Left ventricle myocardium inferior (tissue), 1 donor: ENCODE results near the gene STAMBPL1. TPM values are rescaled to one million over a fixed set of nuclear protein-coding genes. Genes with fewer than 3 reads are reported as not detected.
A peak's percentile ranks its signal among the peaks of the same experiment; 100 is the strongest.

Experiments
- DNase-seq: peaks from one replicate; pipeline ENCODE4 v3.0.0-alpha.2; 2020
- H3K27ac ChIP-seq: fragments of 200-600 bp; replicated peaks from 2 replicates; pipeline ENCODE4 v1.8.0; 2021
- H3K27me3 ChIP-seq: fragments of 200-600 bp; 2 replicates; pipeline ENCODE4 v1.8.0; 2021; ENCODE audit warnings: low read depth
- H3K36me3 ChIP-seq: fragments of 200-600 bp; 2 replicates; pipeline ENCODE4 v1.8.0; 2021
- H3K4me1 ChIP-seq: fragments of 200-600 bp; 2 replicates; pipeline ENCODE4 v1.8.0; 2021
- H3K4me3 ChIP-seq: fragments of 200-600 bp; 2 replicates; pipeline ENCODE4 v1.8.0; 2021; ENCODE audit warnings: mild to moderate bottlenecking, moderate library complexity
- H3K9me3 ChIP-seq: fragments of 200-600 bp; replicated peaks from 2 replicates; pipeline ENCODE4 v1.8.0; 2021
- intact Hi-C: fragments of 100-400 bp; cut with micrococcal nuclease; formaldehyde crosslinking; loops from one replicate; pipeline ENCODE4 v1.11.0; 2022
- total RNA-seq: library from RNA; stranded (reverse); fragmentation: NEBNext Ultra II Directional; extraction: Animal tissue kit (Norgen Biotek cat#: 25700); gene quantifications from one replicate; pipeline ENCODE4 v1.2.1, GENCODE V29; 2021
- TF ChIP-seq, protein P1 (sequence below): fragments of 200-600 bp; IDR thresholded peaks from 2 replicates; pipeline ENCODE4 v1.8.0; 2021; ENCODE audit warnings: antibody characterized with exemption, mild to moderate bottlenecking, borderline replicate concordance
- donor health status: DM: no; HTN: yes; CAD: no; lungs with severe emphysema.

The STAMBPL1 gene
- total RNA-seq, 1 donor from 2014 or later = 2.5 TPM

DNA sequence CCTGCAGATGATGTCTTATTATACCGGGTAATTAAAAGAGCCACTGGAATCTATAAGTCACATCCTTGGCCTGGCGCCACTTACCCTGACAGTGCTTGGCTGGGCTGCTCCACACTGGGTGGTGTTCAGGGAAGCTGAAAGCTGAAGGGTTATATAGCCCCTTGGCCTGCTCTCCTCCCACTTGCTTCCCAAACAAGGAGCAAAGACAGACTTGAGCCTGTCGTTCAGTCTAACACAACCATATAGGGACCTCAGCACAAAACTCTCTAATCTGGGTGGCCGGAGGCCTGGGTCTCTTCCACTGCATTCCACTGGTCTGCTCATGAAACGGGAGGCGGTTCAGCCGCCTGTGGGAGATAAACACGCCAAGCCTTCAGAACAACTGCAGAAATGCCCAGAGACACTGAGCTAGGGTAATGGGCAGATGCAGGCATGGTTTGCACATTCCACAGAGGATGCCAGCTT is 72.6 kb downstream of the STAMBPL1 start, which contains the start of gene ACTA2:
ACTA2 (minus strand) TSS at position 127 of the 465 bp plus-strand sequence. CDS start 3,843 bp downstream, outside the sequence.
- Histone ChIP-seq H3K27me3 (no peaks in the 10 kb centered on the region), H3K9me3 (no peaks in the 10 kb centered on the region), H3K4me1 (peaks cover 33% of the 10 kb centered on the region), H3K27ac (peak within 1 kb of the TSS; percentile 79), H3K4me3 (peak within 1 kb of the TSS; percentile 51), H3K36me3 (no peaks in the 10 kb centered on the region)
- peak; percentile 31 for DNase-seq
- intact Hi-C loops = no loop called here
- TF ChIP-seq, protein P1, sequence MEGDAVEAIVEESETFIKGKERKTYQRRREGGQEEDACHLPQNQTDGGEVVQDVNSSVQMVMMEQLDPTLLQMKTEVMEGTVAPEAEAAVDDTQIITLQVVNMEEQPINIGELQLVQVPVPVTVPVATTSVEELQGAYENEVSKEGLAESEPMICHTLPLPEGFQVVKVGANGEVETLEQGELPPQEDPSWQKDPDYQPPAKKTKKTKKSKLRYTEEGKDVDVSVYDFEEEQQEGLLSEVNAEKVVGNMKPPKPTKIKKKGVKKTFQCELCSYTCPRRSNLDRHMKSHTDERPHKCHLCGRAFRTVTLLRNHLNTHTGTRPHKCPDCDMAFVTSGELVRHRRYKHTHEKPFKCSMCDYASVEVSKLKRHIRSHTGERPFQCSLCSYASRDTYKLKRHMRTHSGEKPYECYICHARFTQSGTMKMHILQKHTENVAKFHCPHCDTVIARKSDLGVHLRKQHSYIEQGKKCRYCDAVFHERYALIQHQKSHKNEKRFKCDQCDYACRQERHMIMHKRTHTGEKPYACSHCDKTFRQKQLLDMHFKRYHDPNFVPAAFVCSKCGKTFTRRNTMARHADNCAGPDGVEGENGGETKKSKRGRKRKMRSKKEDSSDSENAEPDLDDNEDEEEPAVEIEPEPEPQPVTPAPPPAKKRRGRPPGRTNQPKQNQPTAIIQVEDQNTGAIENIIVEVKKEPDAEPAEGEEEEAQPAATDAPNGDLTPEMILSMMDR = no peak

DNA sequence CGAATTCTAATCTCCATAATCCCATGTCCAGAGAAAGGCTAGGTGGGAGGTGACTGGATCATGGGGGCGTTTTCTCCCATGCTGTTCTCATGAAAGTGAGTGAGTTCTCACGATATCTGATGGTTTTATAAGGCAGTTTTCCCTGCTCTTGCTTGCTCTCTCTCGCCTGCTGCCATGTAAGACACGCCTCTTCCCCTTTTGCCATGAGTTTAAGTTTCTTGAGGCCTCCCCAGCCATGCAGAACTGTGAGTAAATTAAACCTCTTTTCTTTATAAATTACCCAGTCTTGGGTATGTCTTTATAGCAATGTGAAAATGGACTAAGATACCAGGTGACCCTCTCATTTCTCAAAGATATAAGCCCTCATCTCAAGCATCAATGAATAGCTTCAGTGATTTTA is 73.6 kb downstream of the STAMBPL1 start:
- intact Hi-C loops = no loop called here
- Histone ChIP-seq H3K36me3 (no peaks in the 10 kb centered on the region), H3K4me3 (no peak overlapping the region), H3K27ac (no peak overlapping the region), H3K4me1 (peaks cover 33% of the 10 kb centered on the region), H3K9me3 (no peaks in the 10 kb centered on the region), H3K27me3 (no peaks in the 10 kb centered on the region)
- DNase-seq = no peak
- TF ChIP-seq, protein P1 = no peak

GRCh38 chr10:88954458-88955083 is 74.5 kb downstream of the STAMBPL1 start:
- Histone ChIP-seq H3K9me3 (no peaks in the 10 kb centered on the region), H3K27ac (no peak overlapping the region), H3K36me3 (no peaks in the 10 kb centered on the region), H3K27me3 (no peaks in the 10 kb centered on the region), H3K4me3 (no peak overlapping the region), H3K4me1 (peaks cover 33% of the 10 kb centered on the region)
- intact Hi-C loops = no loop called here
- TF ChIP-seq, protein P1 = no peak
- no peak for DNase-seq

- Histone ChIP-seq H3K27ac (no peak overlapping the region), H3K4me1 (peaks cover 12% of the 10 kb centered on the region), H3K27me3 (no peaks in the 10 kb centered on the region), H3K9me3 (no peaks in the 10 kb centered on the region), H3K36me3 (no peaks in the 10 kb centered on the region), H3K4me3 (no peak overlapping the region)
- no peak for DNase-seq
- TF ChIP-seq, protein P1 = no peak
- intact Hi-C loops = no loop called here
Measured at GRCh38 chr10:88957381-88957780, 77.3 kb downstream of the STAMBPL1 start.

GRCh38 chr10:88958721-88959120 is 78.7 kb downstream of the STAMBPL1 start:
- Histone ChIP-seq H3K9me3 (no peaks in the 10 kb centered on the region), H3K27ac (no peak overlapping the region), H3K36me3 (no peaks in the 10 kb centered on the region), H3K4me1 (peaks cover 7% of the 10 kb centered on the region), H3K4me3 (no peak overlapping the region), H3K27me3 (no peaks in the 10 kb centered on the region)
- TF ChIP-seq, protein P1 = no peak
- no peak for DNase-seq
- intact Hi-C loops = no loop called here
